Neuronal stem cell (in vitro differentiated cells): ENCODE data around the gene OTOP2.

Source experiments
- DNase-seq: peaks from one replicate; pipeline ENCODE4 v3.0.0-alpha.2; 2013; ENCODE audit warnings: low spot score
- H2AFZ ChIP-seq: one replicate; pipeline ENCODE4 v1.6.1; 2013; ENCODE audit warnings: mild to moderate bottlenecking, low read length, inconsistent platforms
- H2AK5ac ChIP-seq: 2 replicates; pipeline ENCODE4 v1.6.1; 2013; ENCODE audit warnings: low read depth, mild to moderate bottlenecking, inconsistent platforms, low read length, moderate library complexity, mixed read lengths
- H2BK120ac ChIP-seq: 2 replicates; pipeline ENCODE4 v1.6.1; 2013; ENCODE audit warnings: low read depth, mild to moderate bottlenecking, inconsistent platforms, low read length, moderate library complexity, mixed read lengths
- H2BK12ac ChIP-seq: one replicate; pipeline ENCODE4 v1.6.1; 2013; ENCODE audit warnings: low read length, inconsistent platforms
- H2BK15ac ChIP-seq: 2 replicates; pipeline ENCODE4 v1.6.1; 2013; ENCODE audit warnings: mild to moderate bottlenecking, low read length, inconsistent platforms, mixed read lengths
- H2BK5ac ChIP-seq: one replicate; pipeline ENCODE4 v1.6.1; 2013; ENCODE audit warnings: inconsistent platforms, mild to moderate bottlenecking, low read length, moderate library complexity
- H3K14ac ChIP-seq: one replicate; pipeline ENCODE4 v1.6.1; 2013; ENCODE audit warnings: low read length, inconsistent platforms
- H3K18ac ChIP-seq: 2 replicates; pipeline ENCODE4 v1.6.1; 2013; ENCODE audit warnings: low read length, inconsistent platforms
- H3K23ac ChIP-seq: 2 replicates; pipeline ENCODE4 v1.6.1; 2013; ENCODE audit warnings: low read depth, mild to moderate bottlenecking, mixed read lengths, low read length, inconsistent platforms; ENCODE audit not compliant: poor library complexity
- H3K27ac ChIP-seq: replicated peaks from 3 replicates; pipeline ENCODE4 v1.5.1; 2013; ENCODE audit warnings: low read length, inconsistent platforms
- H3K27me3 ChIP-seq, 3 experiments: 2 replicates each; pipeline ENCODE4 v1.6.1; 2013; ENCODE audit warnings: low read length in 3 of 3, mild to moderate bottlenecking in 2 of 3, inconsistent platforms in 1 of 3, low read depth in 1 of 3, mixed read lengths in 1 of 3, moderate library complexity in 1 of 3; ENCODE audit not compliant: control insufficient read depth in 3 of 3, insufficient read depth in 3 of 3
- H3K36me3 ChIP-seq, 2 donors: replicated peaks in 1 of 2; 2 replicates each; pipeline ENCODE4 v1.6.1; 2013; ENCODE audit warnings: low read length in 2 of 2; ENCODE audit not compliant: control insufficient read depth in 2 of 2, insufficient read depth in 2 of 2
- H3K4ac ChIP-seq: 2 replicates; pipeline ENCODE4 v1.6.1; 2013; ENCODE audit warnings: inconsistent platforms, mild to moderate bottlenecking, low read length, moderate library complexity
- H3K4me1 ChIP-seq, 2 donors: 1 replicate in 1 of 2; 2 replicates in 1 of 2; pipeline ENCODE4 v1.6.1; 2013; ENCODE audit warnings: low read length in 2 of 2, low read depth in 1 of 2; ENCODE audit not compliant: control insufficient read depth in 2 of 2, insufficient read depth in 1 of 2
- H3K4me2 ChIP-seq: one replicate; pipeline ENCODE4 v1.6.1; 2013; ENCODE audit warnings: mild to moderate bottlenecking, low read length, inconsistent platforms; ENCODE audit not compliant: insufficient read depth, poor library complexity, severe bottlenecking
- H3K4me3 ChIP-seq, 2 donors: 2 replicates each; pipeline ENCODE4 v1.5.1; 2013; ENCODE audit warnings: low read length in 2 of 2, mild to moderate bottlenecking in 2 of 2, inconsistent platforms in 1 of 2, moderate library complexity in 1 of 2
- H3K79me1 ChIP-seq: one replicate; pipeline ENCODE4 v1.6.1; 2013; ENCODE audit warnings: low read depth, mild to moderate bottlenecking, inconsistent platforms, low read length, moderate library complexity
- H3K9ac ChIP-seq: one replicate; pipeline ENCODE4 v1.6.1; 2013; ENCODE audit warnings: mild to moderate bottlenecking, low read depth, low read length, inconsistent platforms; ENCODE audit not compliant: poor library complexity
- H3K9me3 ChIP-seq, 2 donors: replicated peaks in 1 of 2; 2 replicates each; pipeline versions ENCODE3 to v1.6.1; 2013; ENCODE audit warnings: low read length in 2 of 2, mild to moderate bottlenecking in 2 of 2, inconsistent platforms in 1 of 2, low read depth in 1 of 2, mixed read lengths in 1 of 2, moderate library complexity in 1 of 2; ENCODE audit not compliant: control insufficient read depth in 2 of 2, insufficient read depth in 1 of 2
- H4K8ac ChIP-seq: one replicate; pipeline ENCODE4 v1.6.1; 2013; ENCODE audit warnings: low read depth, mild to moderate bottlenecking, inconsistent platforms, low read length, moderate library complexity
- H4K91ac ChIP-seq: one replicate; pipeline ENCODE4 v1.6.1; 2013; ENCODE audit warnings: low read length, low read depth, mild to moderate bottlenecking, inconsistent platforms; ENCODE audit not compliant: poor library complexity
- WGBS, 2 donors: extraction: QIAGEN DNeasy Blood & Tissue Kit; methylation state at CpG; one replicate each; pipeline ENCODE4 v1.1.7; 2013; ENCODE audit warnings: missing lambda C conversion rate in 2 of 2, mixed read lengths in 1 of 2; ENCODE audit not compliant: insufficient read length in 2 of 2, insufficient replicate concordance in 1 of 2; ENCODE audit errors: extremely low coverage in 2 of 2; 5-methylcytosine and 5-hydroxymethylcytosine counted together

The OTOP2 gene

GRCh38 chr17:74881073-74881472, 43.0 kb upstream of the OTOP2 start:
- Histone ChIP-seq H2BK120ac (no peak overlapping the region), H3K9ac (no peak overlapping the region), H2AK5ac (no peak overlapping the region), H3K79me1 (no peaks in the 10 kb centered on the region), H3K27me3 (peaks cover 0 to 65% (median 0%) of the 10 kb centered on the region in 3 experiments), H2AFZ (no peak overlapping the region), H3K9me3 (no peaks in the 10 kb centered on the region), H2BK15ac (no peak overlapping the region), H3K27ac (no peak overlapping the region), H2BK12ac (no peak overlapping the region), H3K4ac (no peak overlapping the region), H3K14ac (peak overlapping the region; percentile 63), H3K4me3 (no peak overlapping the region), H4K91ac (no peak overlapping the region), H3K4me1 (peaks cover 0 to 7% of the 10 kb centered on the region in 2 donors), H3K18ac (no peak overlapping the region), H3K4me2 (no peak overlapping the region), H2BK5ac (no peak overlapping the region), H4K8ac (no peak overlapping the region), H3K23ac (no peak overlapping the region), H3K36me3 (no peaks in the 10 kb centered on the region)
- no CpG with 5 or more reads among the region's 11 CpGs for WGBS, 2 donors
- DNase-seq: no peak

- Histone ChIP-seq H2BK120ac (no peak overlapping the region), H3K4ac (no peak overlapping the region), H3K9ac (no peak overlapping the region), H3K4me1 (peaks cover 0 to 7% of the 10 kb centered on the region in 2 donors), H3K23ac (peak overlapping the region; percentile 69), H3K27ac (no peak overlapping the region), H3K79me1 (no peaks in the 10 kb centered on the region), H2BK5ac (peak overlapping the region; percentile 77), H3K36me3 (no peaks in the 10 kb centered on the region), H2AK5ac (peak overlapping the region; percentile 53), H3K18ac (peak overlapping the region; percentile 74), H4K8ac (no peak overlapping the region), H3K27me3 (peaks cover 0 to 55% (median 0%) of the 10 kb centered on the region in 3 experiments), H4K91ac (no peak overlapping the region), H3K4me3 (peak overlapping the region in 1 of 2 donors; percentile 31), H3K4me2 (no peak overlapping the region), H2AFZ (no peak overlapping the region), H2BK15ac (peak overlapping the region; percentile 15), H3K14ac (no peak overlapping the region), H3K9me3 (no peaks in the 10 kb centered on the region), H2BK12ac (no peak overlapping the region)
- no CpG with 5 or more reads among the region's 20 CpGs for WGBS, 2 donors
- DNase-seq: no peak
Observed at GRCh38 chr17:74882517-74883240, 41.4 kb upstream of the OTOP2 start.

GRCh38 chr17:74883241-74883745, 40.8 kb upstream of the OTOP2 start:
- Histone ChIP-seq H3K18ac (peak overlapping the region; percentile 74), H2AK5ac (no peak overlapping the region), H2AFZ (no peak overlapping the region), H3K36me3 (no peaks in the 10 kb centered on the region), H3K27me3 (peaks cover 0 to 53% (median 0%) of the 10 kb centered on the region in 3 experiments), H3K14ac (no peak overlapping the region), H2BK120ac (no peak overlapping the region), H3K4me3 (no peak overlapping the region), H3K4ac (no peak overlapping the region), H3K9ac (no peak overlapping the region), H4K91ac (no peak overlapping the region), H3K4me1 (peaks cover 0 to 7% of the 10 kb centered on the region in 2 donors), H3K79me1 (no peaks in the 10 kb centered on the region), H2BK15ac (no peak overlapping the region), H2BK12ac (no peak overlapping the region), H4K8ac (no peak overlapping the region), H3K4me2 (no peak overlapping the region), H3K9me3 (no peaks in the 10 kb centered on the region), H2BK5ac (no peak overlapping the region), H3K27ac (no peak overlapping the region), H3K23ac (peak overlapping the region; percentile 49)
- no peak for DNase-seq
- WGBS, 2 donors: no CpG with 5 or more reads among the region's 15 CpGs

- no peak overlapping the region for H2AFZ ChIP-seq
- H3K36me3 ChIP-seq: no peaks in the 10 kb centered on the region
- H3K9me3 ChIP-seq: no peaks in the 10 kb centered on the region
- WGBS, 2 donors: no CpG with 5 or more reads among the region's 13 CpGs
- peak overlapping the region; percentile 32 for H2BK5ac ChIP-seq
- H2AK5ac ChIP-seq: no peak overlapping the region
- H3K4me1 ChIP-seq: peaks cover 0 to 4% of the 10 kb centered on the region in 2 donors
- no peak overlapping the region for H2BK12ac ChIP-seq
- peaks cover 10 to 61% (median 18%) of the 10 kb centered on the region in 3 experiments for H3K27me3 ChIP-seq
- H2BK15ac ChIP-seq: no peak overlapping the region
- H3K4me2 ChIP-seq: no peak overlapping the region
- H4K8ac ChIP-seq: no peak overlapping the region
- no peak overlapping the region for H3K27ac ChIP-seq
- no peak overlapping the region for H2BK120ac ChIP-seq
- no peak overlapping the region for H3K23ac ChIP-seq
- H4K91ac ChIP-seq: no peak overlapping the region
- no peak overlapping the region for H3K4me3 ChIP-seq
- no peak overlapping the region for H3K4ac ChIP-seq
- no peaks in the 10 kb centered on the region for H3K79me1 ChIP-seq
- peak overlapping the region; percentile 30 for H3K9ac ChIP-seq
- H3K18ac ChIP-seq: no peak overlapping the region
- H3K14ac ChIP-seq: no peak overlapping the region
- no peak for DNase-seq
Observed at GRCh38 chr17:74888469-74888868, 35.6 kb upstream of the OTOP2 start.
